Chondrocyte (in vitro differentiated cells): Measurements from ENCODE around the gene SMAD4. TPM values are rescaled to one million over a fixed set of nuclear protein-coding genes. Genes with fewer than 3 reads are reported as not detected.
"Not testable (repeated sequence)": the region's sequence is repeated elsewhere in the genome, so short reads cannot be mapped to it uniquely, and the experiment has no call there.

ENCODE experiments used
- DNase-seq: peaks from one replicate; pipeline ENCODE4 v3.0.0; 2021; ENCODE audit warnings: mixed read lengths, low spot score
- H3K27ac Mint-ChIP-seq: one replicate; pipeline ENCODE4 v1.8.0; 2021; ENCODE audit warnings: mild to moderate bottlenecking, moderate library complexity, mixed read lengths; ENCODE audit not compliant: unreplicated experiment
- H3K27me3 Mint-ChIP-seq: 2 replicates; pipeline ENCODE4 v1.8.0; 2021; ENCODE audit warnings: low read depth, mixed read lengths
- H3K36me3 Mint-ChIP-seq: 2 replicates; pipeline ENCODE4 v1.8.0; 2021; ENCODE audit warnings: low read depth, mixed read lengths
- H3K4me1 Mint-ChIP-seq: 2 replicates; pipeline ENCODE4 v1.8.0; 2021; ENCODE audit warnings: low read depth, mild to moderate bottlenecking, mixed read lengths
- H3K4me3 Mint-ChIP-seq: one replicate; pipeline ENCODE4 v1.8.0; 2021; ENCODE audit warnings: mild to moderate bottlenecking, moderate library complexity, mixed read lengths; ENCODE audit not compliant: unreplicated experiment
- H3K9me3 Mint-ChIP-seq: 2 replicates; pipeline ENCODE4 v1.8.0; 2021; ENCODE audit warnings: low read depth, mixed read lengths
- CTCF ChIP-seq: fragments of 200-600 bp; sonication (generic); IDR thresholded peaks from 2 replicates; pipeline ENCODE4 v1.5.0; 2021; ENCODE audit warnings: antibody characterized with exemption, mild to moderate bottlenecking, moderate library complexity
- total RNA-seq: library from RNA; stranded (reverse); gene quantifications from 3 replicates; pipeline ENCODE4 v1.2.1, GENCODE V29; 2021

The SMAD4 gene
- total RNA-seq, 1 donor from 2014 or later: 106 TPM

GRCh38 chr18:50986360-50987087, 43.5 kb upstream of the SMAD4 start:
- DNase-seq: no peak
- Mint-ChIP-seq H3K9me3 (no peaks in the 10 kb centered on the region), H3K4me3 (no peak overlapping the region), H3K4me1 (peaks cover 11% of the 10 kb centered on the region), H3K27me3 (no peaks in the 10 kb centered on the region), H3K36me3 (peaks cover 8% of the 10 kb centered on the region), H3K27ac (peak overlapping the region; percentile 51)
- no peak for TF ChIP-seq CTCF

- H3K27me3 Mint-ChIP-seq: no peaks in the 10 kb centered on the region
Observed at GRCh38 chr18:50987261-50987660, 42.8 kb upstream of the SMAD4 start.

DNA sequence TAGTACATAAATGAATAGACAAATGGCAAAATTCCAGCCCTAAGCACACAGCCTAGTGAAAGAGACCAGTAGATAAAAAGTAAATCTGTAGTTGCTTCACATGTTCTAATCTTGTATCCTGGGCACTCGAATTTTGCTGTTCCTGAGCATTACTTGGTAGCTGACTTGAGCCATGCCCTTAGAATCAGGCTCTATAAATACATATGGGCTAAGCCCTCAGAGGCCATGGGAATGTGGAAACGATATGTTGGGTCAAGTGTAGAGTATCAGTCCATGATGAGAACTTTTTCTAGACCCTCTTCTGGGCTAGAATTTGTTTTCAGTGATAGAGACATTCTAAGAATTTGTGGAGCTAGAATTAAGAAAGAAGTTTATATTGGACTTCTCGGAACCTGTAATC, 40.3 kb upstream of the SMAD4 start:
- peaks cover 7% of the 10 kb centered on the region for H3K36me3 Mint-ChIP-seq
- no peak for DNase-seq
- H3K4me3 Mint-ChIP-seq: no peak overlapping the region
- peaks cover 11% of the 10 kb centered on the region for H3K4me1 Mint-ChIP-seq
- no peaks in the 10 kb centered on the region for H3K27me3 Mint-ChIP-seq
- TF ChIP-seq CTCF: no peak
- no peak overlapping the region for H3K27ac Mint-ChIP-seq
- no peaks in the 10 kb centered on the region for H3K9me3 Mint-ChIP-seq

More at GRCh38 chr18:50987261-50987660, 42.8 kb upstream of the SMAD4 start:
- no peak for DNase-seq
- no peak for TF ChIP-seq CTCF
- Mint-ChIP-seq H3K27ac (no peak overlapping the region), H3K4me1 (peaks cover 11% of the 10 kb centered on the region), H3K9me3 (no peaks in the 10 kb centered on the region), H3K4me3 (no peak overlapping the region), H3K36me3 (peaks cover 7% of the 10 kb centered on the region)

- Mint-ChIP-seq H3K4me1 (no peaks in the 10 kb centered on the region), H3K4me3 (no peak overlapping the region), H3K27me3 (no peaks in the 10 kb centered on the region), H3K27ac (no peak overlapping the region), H3K9me3 (peaks cover 4% of the 10 kb centered on the region), H3K36me3 (peaks cover 2% of the 10 kb centered on the region)
- DNase-seq: no peak
- TF ChIP-seq CTCF: no peak
Observed at GRCh38 chr18:50992351-50992762, 37.7 kb upstream of the SMAD4 start.

DNA sequence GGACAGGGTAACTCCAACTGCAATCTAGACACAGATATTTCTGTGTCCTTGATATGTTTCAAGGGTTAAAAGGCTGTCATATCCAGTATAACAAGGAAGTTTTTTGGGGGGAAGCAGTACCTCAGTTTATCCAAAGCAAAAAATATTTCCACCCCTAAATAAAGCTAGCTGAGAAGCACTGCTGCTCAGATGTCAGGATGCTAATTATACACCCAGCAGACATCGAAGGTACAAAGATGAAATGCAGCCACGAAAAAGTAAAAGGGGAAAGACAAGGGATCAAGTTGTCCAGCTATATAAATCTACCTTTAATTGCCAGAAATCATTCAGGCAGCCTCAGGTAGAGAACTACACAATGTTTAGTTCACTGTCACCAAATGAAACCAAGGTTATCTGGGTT, 36.0 kb upstream of the SMAD4 start:
- no peak for DNase-seq
- no peaks in the 10 kb centered on the region for H3K27me3 Mint-ChIP-seq

DNA sequence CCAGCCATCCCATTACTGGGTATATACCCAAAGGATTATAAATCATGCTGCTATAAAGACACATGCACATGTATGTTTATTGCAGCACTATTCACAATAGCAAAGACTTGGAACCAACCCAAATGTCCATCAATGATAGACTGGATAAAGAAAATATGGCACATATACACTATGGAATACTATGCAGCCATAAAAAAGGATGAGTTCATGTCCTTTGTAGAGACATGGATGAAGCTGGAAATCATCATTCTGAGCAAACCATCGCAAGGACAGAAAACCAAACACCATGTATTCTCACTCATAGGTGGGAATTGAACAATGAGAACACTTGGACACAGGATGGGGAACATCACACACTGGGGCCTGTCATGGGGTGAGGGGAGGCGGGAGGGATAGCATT, 26.8 kb upstream of the SMAD4 start:
- H3K9me3 Mint-ChIP-seq, DNase-seq, H3K4me3 Mint-ChIP-seq, H3K27ac Mint-ChIP-seq, H3K27me3 Mint-ChIP-seq, H3K4me1 Mint-ChIP-seq, H3K36me3 Mint-ChIP-seq: not testable (repeated sequence)

More for the DNA sequence above, 36.0 kb upstream of the SMAD4 start:
- Mint-ChIP-seq H3K4me3 (no peak overlapping the region), H3K4me1 (no peaks in the 10 kb centered on the region), H3K9me3 (peaks cover 4% of the 10 kb centered on the region), H3K27ac (no peak overlapping the region), H3K36me3 (peaks cover 2% of the 10 kb centered on the region)
- no peak for TF ChIP-seq CTCF
